ENCODE measurements around the gene B3GNT9. TPM values are rescaled to one million over a fixed set of nuclear protein-coding genes. Genes with fewer than 3 reads are reported as not detected.

Gene B3GNT9
- total RNA-seq, 1 experiment from 2014 or later, result 11.5 TPM

GRCh38 chr16:67182288-67182687, 31.5 kb upstream of the B3GNT9 start:
- H3K36me3 ChIP-seq (ENCODE audit: control insufficient read depth, insufficient read depth, low read length), result peaks cover 4% of the 10 kb centered on the region; the same call in 1 of the 2 replicates
- no peak for DNase-seq (ENCODE audit: low read depth, low spot score)
- intact Hi-C loops (cut with micrococcal nuclease; ENCODE audit: unreplicated experiment), result loop anchor here (10.0 kb wide), 1 partner anchor 227 kb away; no protein-coding TSS in a partner anchor
- in situ Hi-C loops (cut with HindIII; ENCODE audit: low pct_unique_long_range_greater_than_20kb, low sequenced_read_pairs), result no loop called here
- H3K27ac ChIP-seq (ENCODE audit: low read length), result no peak overlapping the region
- TF ChIP-seq REST (IDR thresholded peaks at IDR 0.05; ENCODE audit: insufficient read depth in 1 of 2, low read depth in 2 of 2, low read length in 1 of 2), result no peak
- no peak for TF ChIP-seq SIN3A (IDR thresholded peaks at IDR 0.05; ENCODE audit: borderline replicate concordance, insufficient read depth, low read depth, low read length)
- TF ChIP-seq TCF7L2 (IDR thresholded peaks at IDR 0.05; ENCODE audit: low read depth, low read length), result no peak
- no peak for TF ChIP-seq CTCF (IDR thresholded peaks at IDR 0.05)
- TF ChIP-seq POLR2AphosphoS5 (IDR thresholded peaks at IDR 0.05; ENCODE audit: low read depth, low read length), result no peak
- POLR2A ChIA-PET, result no interaction called here
- H3K4me3 ChIP-seq (ENCODE audit: low read depth in 2 of 2, low read length in 2 of 2), result peak overlapping the region in 1 of 2 experiments; percentile 65; a peak in 2 of 4 replicates
- H3K27me3 ChIP-seq (ENCODE audit: control insufficient read depth, insufficient read depth, low read length), result no peaks in the 10 kb centered on the region
- H3K4me1 ChIP-seq (ENCODE audit: control insufficient read depth, insufficient read depth, low read length), result peaks cover 8% of the 10 kb centered on the region
- no peaks in the 10 kb centered on the region for H3K9me3 ChIP-seq (ENCODE audit: control insufficient read depth, insufficient read depth, low read depth, low read length)
- no peak for ATAC-seq
- CTCF ChIA-PET, result no interaction called here
- no TSS peak for BruUV-seq (replicated peaks)

- no peak overlapping the region for H3K27ac ChIP-seq (ENCODE audit: low read length)
- ChIA-PET CTCF (no interaction called here), POLR2A (interaction anchor here (1.1 kb wide), 1 partner anchor 21 kb away, joined by 3 read pairs; no protein-coding TSS in a partner anchor)
- no TSS peak for BruUV-seq (replicated peaks)
- H3K36me3 ChIP-seq (ENCODE audit: control insufficient read depth, insufficient read depth, low read length), result peaks cover 4% of the 10 kb centered on the region; the same call in 1 of the 2 replicates
- no peaks in the 10 kb centered on the region for H3K9me3 ChIP-seq (ENCODE audit: control insufficient read depth, insufficient read depth, low read depth, low read length)
- TF ChIP-seq REST (IDR thresholded peaks at IDR 0.05; ENCODE audit: insufficient read depth in 1 of 2, low read depth in 2 of 2, low read length in 1 of 2), result no peak
- no peak for TF ChIP-seq SIN3A (IDR thresholded peaks at IDR 0.05; ENCODE audit: borderline replicate concordance, insufficient read depth, low read depth, low read length)
- no peak for TF ChIP-seq POLR2AphosphoS5 (IDR thresholded peaks at IDR 0.05; ENCODE audit: low read depth, low read length)
- TF ChIP-seq CTCF (IDR thresholded peaks at IDR 0.05), result no peak
- no peak for TF ChIP-seq TCF7L2 (IDR thresholded peaks at IDR 0.05; ENCODE audit: low read depth, low read length)
- ATAC-seq, result no peak
- no peaks in the 10 kb centered on the region for H3K27me3 ChIP-seq (ENCODE audit: control insufficient read depth, insufficient read depth, low read length)
- in situ Hi-C loops (cut with HindIII; ENCODE audit: low pct_unique_long_range_greater_than_20kb, low sequenced_read_pairs), result no loop called here
- intact Hi-C loops (cut with micrococcal nuclease; ENCODE audit: unreplicated experiment), result loop anchor here (10.0 kb wide), 1 partner anchor 227 kb away; no protein-coding TSS in a partner anchor
- no peak overlapping the region for H3K4me3 ChIP-seq (ENCODE audit: low read depth in 2 of 2, low read length in 2 of 2)
- no peak for DNase-seq (ENCODE audit: low read depth, low spot score)
- H3K4me1 ChIP-seq (ENCODE audit: control insufficient read depth, insufficient read depth, low read length), result peaks cover 8% of the 10 kb centered on the region
Observed at GRCh38 chr16:67181346-67181745, 30.5 kb upstream of the B3GNT9 start.

Measured in Panc1 (cell line).